Stimulated activated CD8-positive, alpha-beta memory T cell treated with anti-CD3 and anti-CD28 coated beads, Interleukin-15, amount 100 ng/mL, for 24 hours (primary cell): ENCODE results near the gene CFP.
"Not testable (repeated sequence)": the region's sequence is repeated elsewhere in the genome, so short reads cannot be mapped to it uniquely, and the experiment has no call there.

ENCODE experiments used
- DNase-seq: peaks from one replicate; pipeline ENCODE4 v3.0.0-alpha.2; 2020; ENCODE audit warnings: low read depth

CFP gene

GRCh38 chrX:47603125-47603524 is 26.6 kb downstream of the CFP start:
- DNase-seq: not testable (repeated sequence)

- DNase-seq: no peak
Measured at GRCh38 chrX:47597222-47597621, 32.5 kb downstream of the CFP start.

DNA sequence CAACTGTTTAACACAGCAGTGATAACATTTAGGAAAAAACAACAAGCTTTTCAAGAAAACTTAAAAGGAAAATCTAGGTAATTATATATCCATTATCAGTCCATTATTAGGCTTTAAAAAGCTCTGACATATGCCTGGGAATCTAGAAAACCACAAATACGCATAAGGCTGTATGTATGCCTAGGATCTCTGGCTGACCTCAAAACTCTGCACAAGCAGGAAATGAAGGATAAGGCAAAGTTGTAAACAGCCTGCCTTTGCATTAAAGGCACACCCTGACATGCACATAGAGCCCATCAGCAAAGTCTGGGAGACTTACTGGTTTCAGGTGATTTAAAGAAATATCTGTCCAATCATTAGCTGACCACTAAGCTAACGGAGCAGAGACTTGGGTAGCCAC is 33.5 kb downstream of the CFP start:
- DNase-seq: no peak

DNA sequence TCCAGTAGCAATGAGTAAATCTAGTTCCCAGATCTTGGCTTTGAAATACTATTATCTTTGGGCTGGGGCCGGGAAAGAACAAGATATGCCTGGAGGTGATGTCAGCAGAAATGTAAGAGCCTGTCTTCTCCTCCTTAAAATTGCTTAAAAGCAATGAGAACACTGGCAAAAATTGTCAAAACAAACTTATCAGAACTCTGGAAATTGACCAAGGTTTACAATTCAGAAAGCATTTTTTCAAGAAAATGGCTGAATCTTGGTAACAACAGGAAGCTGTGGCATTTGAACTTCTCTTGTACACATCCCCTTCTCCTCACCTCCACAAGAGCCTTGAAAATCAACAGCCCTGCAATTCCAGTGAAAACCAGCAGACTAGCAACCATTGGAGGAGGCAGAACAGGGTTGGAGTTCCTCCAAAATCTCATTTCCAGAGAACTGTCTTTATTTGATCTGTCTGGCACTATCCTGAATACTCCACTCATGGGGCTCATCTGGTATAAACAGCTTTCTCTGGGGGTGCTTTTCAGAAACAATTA is 33.9 kb downstream of the CFP start:
- DNase-seq: no peak

DNA sequence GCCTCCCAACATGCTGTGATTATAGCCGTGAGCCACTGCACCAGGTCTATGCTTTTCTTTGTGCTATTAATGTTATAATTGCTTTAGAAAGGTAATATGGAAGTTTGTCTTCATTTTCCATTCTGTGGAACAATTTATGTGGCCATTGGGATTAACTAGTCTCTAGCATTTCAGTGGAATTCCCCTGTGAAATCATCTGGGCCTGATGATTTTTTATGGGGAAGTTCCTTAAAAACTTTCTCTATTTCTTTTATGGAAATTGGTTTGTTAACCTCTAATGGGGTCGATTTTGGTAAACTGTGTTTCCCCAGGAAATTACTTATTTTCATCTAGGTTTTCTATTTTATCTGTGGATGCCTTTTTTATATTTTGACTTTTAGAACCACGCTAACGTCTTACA is 36.2 kb downstream of the CFP start:
- no peak for DNase-seq

- DNase-seq: no peak
Measured at GRCh38 chrX:47590984-47591383, 38.7 kb downstream of the CFP start.

- DNase-seq: no peak
Measured at GRCh38 chrX:47587906-47588735, 41.6 kb downstream of the CFP start.

- DNase-seq: no peak
Measured at GRCh38 chrX:47587091-47587891, 42.4 kb downstream of the CFP start.

GRCh38 chrX:47586043-47586787 is 43.5 kb downstream of the CFP start:
- DNase-seq: no peak

DNA sequence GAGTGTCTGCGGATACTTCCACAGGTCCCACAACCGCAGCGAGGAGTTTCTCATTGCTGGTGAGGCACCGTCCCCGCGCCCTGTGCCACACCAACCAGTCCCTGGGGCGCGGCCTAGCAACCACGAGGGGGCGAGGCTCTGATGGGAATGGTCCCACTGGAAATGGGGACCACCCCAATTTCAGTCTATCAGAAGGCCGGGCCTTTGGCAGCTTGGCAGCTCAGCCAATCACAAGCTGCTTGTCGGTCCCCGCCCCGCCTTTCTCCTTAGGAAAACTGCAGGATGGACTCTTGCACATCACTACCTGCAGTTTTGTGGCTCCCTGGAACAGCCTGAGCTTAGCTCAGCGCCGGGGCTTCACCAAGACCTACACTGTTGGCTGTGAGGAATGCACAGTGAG is 44.5 kb downstream of the CFP start:
- no peak for DNase-seq

DNA sequence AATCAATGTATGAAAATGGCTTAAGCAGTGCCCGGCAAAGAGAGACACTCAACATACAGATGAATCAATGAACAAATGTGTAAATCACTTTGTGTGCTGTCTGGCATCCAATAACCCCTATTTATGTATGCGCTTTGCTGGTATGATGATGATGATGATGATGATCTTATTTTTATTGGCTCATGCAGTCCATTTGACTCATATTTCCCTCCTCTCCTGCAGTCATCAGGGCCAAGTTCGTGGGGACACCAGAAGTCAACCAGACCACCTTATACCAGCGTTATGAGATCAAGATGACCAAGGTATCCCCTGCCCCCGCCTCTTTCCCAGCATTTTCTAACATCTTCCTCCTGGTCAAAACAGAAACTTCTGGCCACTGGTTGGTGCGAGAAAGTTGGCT is 45.0 kb downstream of the CFP start:
- DNase-seq: no peak

DNA sequence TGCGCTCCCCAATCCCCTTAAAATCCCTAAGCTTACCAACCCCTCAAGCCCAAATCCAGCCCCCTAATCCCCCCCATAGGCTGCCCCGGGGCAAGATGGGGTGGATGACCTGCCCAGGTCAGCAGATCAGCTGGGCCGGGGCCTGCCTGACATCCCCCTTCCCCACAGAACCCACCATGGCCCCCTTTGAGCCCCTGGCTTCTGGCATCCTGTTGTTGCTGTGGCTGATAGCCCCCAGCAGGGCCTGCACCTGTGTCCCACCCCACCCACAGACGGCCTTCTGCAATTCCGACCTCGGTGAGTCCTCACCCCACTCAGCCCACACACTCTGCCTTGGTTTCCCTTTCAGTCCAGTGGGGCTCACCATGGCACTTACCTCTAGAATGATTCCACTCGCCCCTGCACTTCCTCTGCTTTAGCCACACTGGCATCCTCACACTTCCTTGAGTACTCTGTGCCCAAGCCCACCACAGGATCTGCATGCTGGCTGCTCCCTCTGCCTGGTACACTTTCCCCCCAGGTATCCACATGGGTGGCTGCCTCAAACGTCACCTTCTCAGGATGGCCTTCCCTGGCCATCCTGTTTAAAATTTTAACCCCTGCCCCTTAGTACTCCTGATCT is 46.4 kb downstream of the CFP start:
- DNase-seq: no peak

DNA sequence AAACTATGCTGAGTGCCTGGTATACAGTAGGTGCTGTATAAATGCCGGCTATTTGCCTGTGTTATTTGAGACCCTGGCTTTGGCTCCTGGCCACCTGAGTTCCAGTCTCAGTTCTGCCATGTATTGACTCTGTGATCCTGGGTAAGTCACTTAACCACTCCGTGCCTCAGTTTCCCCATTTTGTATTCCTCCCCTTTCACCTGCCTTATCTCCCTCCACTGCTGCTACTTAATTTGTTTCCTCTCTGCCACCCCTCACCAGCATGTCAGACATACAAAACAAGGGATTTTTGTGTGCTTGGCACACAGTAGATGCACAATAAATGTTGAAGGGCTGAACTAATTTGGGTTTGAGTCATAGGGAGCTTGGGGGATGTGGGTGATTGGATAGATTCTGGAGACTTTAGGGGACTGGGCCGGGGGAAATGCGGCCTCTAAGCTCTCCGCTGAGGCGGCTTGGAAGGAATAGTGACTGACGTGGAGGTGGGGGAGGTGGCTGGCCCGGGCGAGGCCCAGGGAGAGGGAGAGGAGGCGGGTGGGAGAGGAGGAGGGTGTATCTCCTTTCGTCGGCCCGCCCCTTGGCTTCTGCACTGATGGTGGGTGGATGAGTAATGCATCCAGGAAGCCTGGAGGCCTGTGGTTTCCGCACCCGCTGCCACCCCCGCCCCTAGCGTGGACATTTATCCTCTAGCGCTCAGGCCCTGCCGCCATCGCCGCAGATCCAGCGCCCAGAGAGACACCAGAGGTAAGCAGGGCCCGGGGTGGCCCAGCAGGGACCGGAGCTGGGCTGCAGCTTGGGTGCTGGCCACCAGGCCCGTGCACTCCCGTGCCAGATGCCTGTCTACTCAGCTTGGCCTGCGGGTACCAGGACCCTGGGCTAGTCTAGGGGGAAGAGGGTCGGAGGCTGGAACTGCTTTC is 47.7 kb downstream of the CFP start, which contains the start of gene TIMP1:
TIMP1 (plus strand) TSS at position 706 of the 917 bp plus-strand sequence. CDS start 980 bp downstream, outside the sequence.
- DNase-seq: peak; percentile 24

- no peak for DNase-seq
Measured at GRCh38 chrX:47579537-47579936, 50.2 kb downstream of the CFP start.

DNA sequence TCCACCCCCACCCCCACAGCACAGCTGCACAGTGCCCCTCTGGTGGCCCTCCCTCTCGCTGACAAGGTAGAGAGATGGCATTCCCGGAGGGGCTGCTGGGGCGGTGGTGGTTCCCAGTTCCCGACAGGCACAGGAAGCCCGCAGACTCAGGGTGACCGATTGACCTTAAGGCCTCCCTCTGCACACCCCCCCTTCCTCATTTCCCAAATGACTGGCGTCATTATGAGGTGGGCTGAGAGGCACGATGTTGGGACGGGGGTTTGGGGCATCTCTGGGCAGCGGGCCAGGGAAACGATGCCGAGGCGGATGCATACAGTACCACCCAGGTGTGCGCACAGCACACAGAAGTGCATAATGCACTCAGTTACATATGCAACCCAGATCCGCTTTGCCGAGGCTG is 51.0 kb downstream of the CFP start:
- DNase-seq: no peak

GRCh38 chrX:47577901-47578300 is 51.8 kb downstream of the CFP start:
- DNase-seq: no peak

- DNase-seq: no peak
Measured at GRCh38 chrX:47577424-47577823, 52.3 kb downstream of the CFP start.

GRCh38 chrX:47576021-47576898 is 53.5 kb downstream of the CFP start:
- no peak for DNase-seq

- DNase-seq: no peak
Measured at GRCh38 chrX:47574547-47575301, 55.0 kb downstream of the CFP start.
